Erythroblast (primary cell): ENCODE data around the gene USP15.

Source experiments
- GATA1 ChIP-seq: IDR thresholded peaks from 2 replicates; pipeline ENCODE4 v1.6.1; 2011; ENCODE audit warnings: low read depth, mild to moderate bottlenecking, control low read depth, low read length, moderate library complexity
- POLR2A ChIP-seq: IDR thresholded peaks from 2 replicates; pipeline ENCODE4 v1.6.1; 2011; ENCODE audit warnings: mild to moderate bottlenecking, low read length

DNA sequence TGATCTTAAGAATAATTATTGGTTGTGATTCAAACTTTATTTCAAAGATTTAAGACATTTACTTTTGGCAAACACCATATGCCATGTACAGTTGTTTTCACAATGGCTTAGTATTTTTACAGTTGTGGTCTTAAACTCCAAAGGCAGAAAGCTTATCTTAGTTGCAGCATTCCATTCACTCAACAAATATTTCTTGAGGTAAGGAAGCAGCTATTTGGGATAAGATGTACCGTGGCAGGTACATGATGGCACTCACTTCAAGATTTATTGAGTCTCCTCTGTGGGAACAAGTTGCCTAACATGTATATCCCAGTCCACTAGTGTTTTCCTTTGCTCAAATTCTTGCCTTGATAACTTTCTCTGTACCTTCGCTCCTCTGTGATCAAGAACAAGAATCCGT is 198.4 kb downstream of the USP15 start:
- no peak for TF ChIP-seq POLR2A
- TF ChIP-seq GATA1 = no peak
